ENCODE results near the gene NTSR2.

Gene NTSR2

DNA sequence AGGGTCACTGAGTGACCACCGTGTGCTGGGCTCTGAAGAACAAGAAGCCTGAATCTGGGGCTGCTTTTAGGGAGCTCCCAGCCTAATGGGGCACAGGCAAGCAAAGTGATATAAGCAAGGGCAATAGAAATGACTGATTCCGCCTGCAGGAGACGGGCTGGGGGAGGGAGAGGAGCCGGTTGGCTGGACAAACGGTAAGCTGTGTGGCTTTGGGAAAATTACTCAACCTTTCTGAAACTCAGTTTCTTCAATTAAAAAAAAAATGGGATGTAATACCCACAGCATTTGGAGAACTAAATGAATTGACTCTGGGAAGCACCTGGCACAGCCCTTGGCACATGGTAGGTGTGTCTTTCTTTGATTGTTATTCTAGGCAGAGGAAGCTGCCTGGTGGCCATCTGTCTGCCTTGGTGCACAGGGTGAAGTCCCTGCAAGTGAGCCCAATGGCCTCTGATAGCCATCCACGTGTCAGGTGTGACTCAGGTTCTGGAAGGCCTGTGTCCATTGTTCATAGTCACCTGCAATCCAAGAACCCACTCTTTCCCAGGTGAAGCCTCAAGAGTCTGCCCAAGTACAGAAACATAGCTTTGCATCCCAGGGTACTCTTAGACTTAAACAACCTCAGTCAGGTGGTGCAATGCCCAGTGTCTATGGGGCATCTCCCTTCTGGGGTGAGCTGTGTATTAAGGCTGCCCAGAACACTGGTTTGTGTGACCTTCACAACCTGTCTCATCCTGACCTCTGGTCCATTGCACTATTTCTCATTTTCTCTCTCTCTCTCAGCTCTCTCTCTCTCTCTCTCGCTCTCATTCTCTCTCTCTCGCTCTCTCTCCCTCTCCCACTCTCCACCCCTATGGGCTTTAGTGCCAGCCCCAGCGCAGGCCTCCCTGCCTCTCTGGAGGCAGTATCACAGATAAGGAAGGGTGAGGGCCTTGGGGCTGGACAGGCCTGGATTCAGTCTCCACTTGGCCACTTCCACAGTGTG lies 30.0 kb upstream of the NTSR2 start:
- no peak for DNase-seq

- DNase-seq = no peak
Observed at GRCh38 chr2:11698009-11698922, 28.3 kb upstream of the NTSR2 start.

- DNase-seq = no peak
Observed at GRCh38 chr2:11697103-11697871, 27.3 kb upstream of the NTSR2 start.

DNA sequence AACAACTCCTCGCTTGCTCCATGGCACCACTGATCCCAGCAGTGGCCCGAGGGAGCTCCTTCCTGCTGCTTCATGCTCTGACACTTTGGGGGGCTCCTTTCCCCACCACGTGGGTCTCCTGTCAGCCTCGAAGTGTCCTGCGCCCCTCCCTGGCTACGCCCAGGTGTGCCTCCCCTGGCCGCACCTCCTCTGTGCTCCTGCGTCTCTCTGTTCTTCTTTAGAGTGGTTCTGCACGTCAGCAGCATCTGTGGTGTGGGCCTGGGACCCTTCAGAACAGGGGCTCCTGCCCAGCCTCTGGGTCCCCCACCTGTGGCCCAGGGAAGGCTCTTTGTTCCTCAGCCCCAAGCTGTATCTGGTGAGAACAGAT lies 26.7 kb upstream of the NTSR2 start:
- no peak for DNase-seq

DNA sequence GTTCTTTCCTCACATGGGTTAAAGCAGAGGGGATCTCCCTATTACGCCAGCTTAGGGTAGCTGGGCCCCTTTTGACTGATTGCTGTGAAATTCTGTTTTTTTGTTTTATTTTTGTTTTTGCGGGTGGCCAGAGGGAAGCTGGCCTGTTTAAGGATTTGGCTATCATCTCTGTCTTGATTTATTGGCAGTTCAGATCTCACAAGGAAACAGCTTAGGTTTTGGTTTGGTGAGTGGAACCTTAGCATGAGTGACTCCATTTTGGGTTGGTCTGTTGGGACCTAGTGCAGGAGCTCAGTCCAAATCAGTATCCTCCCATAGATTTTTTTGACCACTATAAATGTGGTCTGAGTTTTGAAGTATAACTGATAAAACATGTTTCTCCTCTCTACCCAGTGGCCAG lies 25.6 kb upstream of the NTSR2 start:
- no peak for DNase-seq

DNA sequence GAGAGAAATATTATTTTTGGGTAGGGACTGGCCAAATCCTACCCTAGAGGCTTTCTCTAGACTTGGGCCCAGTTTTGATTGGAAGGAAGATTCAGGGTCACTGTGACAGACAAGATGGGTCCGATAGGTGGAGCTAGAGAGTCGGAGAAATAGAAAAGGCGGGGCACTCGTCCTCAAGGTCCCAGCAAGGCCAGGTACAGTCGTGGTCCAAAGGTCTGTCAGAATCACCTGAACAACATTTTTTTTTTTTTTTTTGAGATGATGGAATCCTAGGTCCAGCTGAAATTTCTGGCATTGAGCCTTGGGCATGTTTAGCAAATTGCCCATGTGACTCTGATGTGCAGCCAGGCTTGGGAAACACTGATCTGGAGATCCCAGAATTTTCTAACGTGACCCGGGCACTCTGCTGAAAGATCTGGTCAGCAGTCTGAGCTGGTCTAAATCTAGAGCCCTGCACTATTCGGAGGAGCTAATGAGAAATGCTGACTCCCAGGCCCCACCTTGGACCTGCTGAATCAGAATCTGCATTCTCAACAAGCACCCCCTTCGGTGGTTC lies 23.0 kb upstream of the NTSR2 start:
- peak; percentile 87 for DNase-seq

DNA sequence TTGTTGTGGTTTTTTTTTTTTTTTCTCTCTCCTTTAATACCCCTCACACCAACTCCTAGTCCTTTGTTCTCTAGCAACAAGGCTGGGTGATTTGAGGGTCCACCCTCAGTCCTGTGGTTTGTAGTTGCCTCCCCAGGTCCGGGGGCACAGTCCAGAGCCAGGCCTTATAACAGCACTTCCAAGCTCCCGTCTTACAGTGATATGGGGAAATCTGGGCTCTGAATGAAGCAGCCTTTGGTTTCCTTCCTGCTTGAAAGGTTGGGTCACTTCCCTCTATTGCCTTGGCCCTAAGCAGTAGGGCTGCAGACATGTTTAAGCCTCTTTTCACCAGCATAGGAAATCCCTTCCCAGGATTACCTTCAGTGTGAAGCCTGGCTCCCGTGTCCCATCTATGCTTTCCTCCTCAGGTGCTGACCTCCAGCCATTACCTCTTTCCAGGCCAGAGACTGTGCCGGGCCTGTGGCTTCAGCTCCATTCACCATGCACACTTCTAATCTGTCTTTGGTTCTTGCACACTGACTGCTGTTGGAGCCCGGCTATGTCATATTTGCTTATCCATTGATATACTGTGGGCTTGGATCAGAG lies 21.2 kb upstream of the NTSR2 start:
- peak; percentile 82 for DNase-seq

GRCh38 chr2:11688222-11689069 lies 18.5 kb upstream of the NTSR2 start:
- DNase-seq = peak; percentile 83

DNA sequence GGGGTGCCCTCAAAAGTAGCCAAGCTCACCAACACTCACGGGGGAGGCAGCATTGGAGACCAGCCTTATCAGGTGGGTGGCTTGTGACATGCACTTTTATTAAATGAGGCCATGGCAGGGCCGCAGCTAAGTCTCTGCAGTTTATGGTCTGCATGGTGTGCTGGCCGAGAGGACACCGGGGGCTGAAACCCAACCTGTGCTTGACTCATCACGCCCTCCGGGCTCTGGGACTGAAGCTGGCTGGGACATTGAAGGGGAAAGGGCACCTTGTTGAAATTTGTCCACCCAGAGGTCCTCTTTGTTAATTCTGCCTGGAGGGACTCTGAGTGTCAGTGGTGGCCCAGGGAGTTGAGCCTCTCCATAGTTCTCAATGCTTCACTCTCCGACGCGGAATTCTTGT lies 17.7 kb upstream of the NTSR2 start:
- DNase-seq = no peak

- no peak for DNase-seq
Observed at GRCh38 chr2:11685906-11686470, 16.0 kb upstream of the NTSR2 start.

- no peak for DNase-seq
Observed at GRCh38 chr2:11684894-11685460, 15.0 kb upstream of the NTSR2 start.

- no peak for DNase-seq
Observed at GRCh38 chr2:11683966-11684365, 14.0 kb upstream of the NTSR2 start.

- peak; percentile 48 for DNase-seq
Observed at GRCh38 chr2:11683476-11683875, 13.5 kb upstream of the NTSR2 start.

DNA sequence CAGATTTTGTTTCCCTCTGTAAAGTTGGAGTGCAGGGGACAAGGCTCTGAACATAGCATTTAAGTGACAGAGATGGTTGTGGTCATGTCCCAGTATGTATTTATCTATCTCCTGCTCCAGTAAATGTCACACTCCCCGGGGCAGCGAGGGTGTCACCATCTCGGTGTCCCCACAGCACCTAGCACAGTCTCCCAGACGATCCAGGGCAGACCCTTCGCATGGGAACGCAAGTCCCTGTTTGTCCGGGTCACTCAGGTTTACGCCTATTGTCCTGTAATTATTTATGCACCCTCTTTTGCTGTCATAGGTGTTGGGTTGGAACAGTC lies 12.6 kb upstream of the NTSR2 start:
- no peak for DNase-seq

GRCh38 chr2:11681722-11682589 lies 12.0 kb upstream of the NTSR2 start:
- DNase-seq = peak; percentile 80

GRCh38 chr2:11680901-11681721 lies 11.1 kb upstream of the NTSR2 start:
- DNase-seq = peak; percentile 20

DNA sequence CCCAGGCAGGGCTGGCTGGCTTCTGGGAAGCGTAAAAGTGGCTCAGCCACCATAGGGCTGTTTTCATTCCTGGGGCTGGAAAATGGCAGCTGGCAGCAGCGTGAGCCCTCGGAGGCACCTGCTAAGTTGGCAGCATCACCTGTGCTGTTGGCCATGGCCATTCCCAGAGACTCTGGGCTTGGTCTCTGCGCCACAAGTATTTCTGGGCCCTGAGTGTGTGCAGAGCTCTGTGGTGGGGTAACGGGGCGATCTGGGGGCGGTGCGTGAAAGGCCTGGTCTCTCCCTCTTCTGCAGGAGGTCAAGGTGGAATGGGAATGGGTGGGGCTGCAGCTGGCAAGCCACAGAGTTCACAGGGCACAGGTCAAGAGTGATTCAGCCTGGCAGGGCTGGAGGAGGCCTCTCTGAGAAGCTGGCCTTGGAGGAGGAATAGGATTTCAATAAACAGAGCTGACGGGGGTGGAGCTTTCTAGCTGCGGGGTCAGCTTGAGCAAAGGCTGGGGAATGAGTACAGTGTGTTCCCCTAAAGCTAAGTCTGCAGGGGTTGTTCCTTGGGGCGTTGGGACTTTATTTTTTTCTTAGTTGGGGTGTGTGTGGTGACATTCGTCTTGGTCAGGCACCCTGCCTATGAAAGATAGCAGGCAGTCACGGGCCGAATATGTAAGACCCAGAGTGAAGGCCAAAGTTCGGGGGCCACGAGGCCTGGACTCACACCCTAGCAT lies 10.3 kb upstream of the NTSR2 start:
- DNase-seq = peak; percentile 52
